ENCODE measurements around the gene PCDHA8.
"Not testable (repeated sequence)": the region's sequence is repeated elsewhere in the genome, so short reads cannot be mapped to it uniquely, and the experiment has no call there.

Gene PCDHA8

GRCh38 chr5:140875085-140876065, 34.4 kb downstream of the PCDHA8 start, which contains the start of gene PCDHA12:
TSS of gene PCDHA12 (plus strand) at chr5:140875308. CDS start at chr5:140875473, 165 bp downstream.
- DNase-seq (ENCODE audit: low read depth in 2 of 2), result no peak

- not testable (repeated sequence) for DNase-seq (ENCODE audit: low read depth in 2 of 2)
Measured at GRCh38 chr5:140876541-140877261, 35.7 kb downstream of the PCDHA8 start.

- no peak for DNase-seq (ENCODE audit: low read depth in 2 of 2)
Measured at GRCh38 chr5:140877262-140877581, 36.2 kb downstream of the PCDHA8 start.

GRCh38 chr5:140881889-140882590, 41.1 kb downstream of the PCDHA8 start, which contains the start of gene PCDHA13:
TSS of gene PCDHA13 (plus strand) at chr5:140882124. CDS start at chr5:140882269, 145 bp downstream.
- no peak for DNase-seq (ENCODE audit: low read depth in 2 of 2)

- DNase-seq (ENCODE audit: low read depth in 2 of 2), result no peak
Measured at GRCh38 chr5:140882591-140882899, 41.6 kb downstream of the PCDHA8 start.

GRCh38 chr5:140883373-140883772, 42.4 kb downstream of the PCDHA8 start:
- no peak for DNase-seq (ENCODE audit: low read depth in 2 of 2)

- no peak for DNase-seq (ENCODE audit: low read depth in 2 of 2)
Measured at GRCh38 chr5:140883927-140884697, 43.1 kb downstream of the PCDHA8 start.
